Subcutaneous adipose tissue (tissue), 4 donors: ENCODE measurements around the gene DAD1. TPM values are rescaled to one million over a fixed set of nuclear protein-coding genes. Genes with fewer than 3 reads are reported as not detected.

Source experiments
- total RNA-seq, 4 donors: library from RNA; depleted of rRNA; stranded (reverse); fragments of >200 nt; gene quantifications; one replicate each; pipeline ENCODE4 v1.1.0, GENCODE V29; 2016
- TF ChIP-seq, protein P1 (sequence below): fragments of 450-650 bp; IDR thresholded peaks from one replicate; pipeline ENCODE4 v1.5.1; 2016; ENCODE audit warnings: low read depth, mild to moderate bottlenecking, control low read depth, antibody characterized with exemption, moderate library complexity

Gene DAD1
- total RNA-seq, 4 donors from 2014 or later: 114 to 356 (median 179) TPM

DNA sequence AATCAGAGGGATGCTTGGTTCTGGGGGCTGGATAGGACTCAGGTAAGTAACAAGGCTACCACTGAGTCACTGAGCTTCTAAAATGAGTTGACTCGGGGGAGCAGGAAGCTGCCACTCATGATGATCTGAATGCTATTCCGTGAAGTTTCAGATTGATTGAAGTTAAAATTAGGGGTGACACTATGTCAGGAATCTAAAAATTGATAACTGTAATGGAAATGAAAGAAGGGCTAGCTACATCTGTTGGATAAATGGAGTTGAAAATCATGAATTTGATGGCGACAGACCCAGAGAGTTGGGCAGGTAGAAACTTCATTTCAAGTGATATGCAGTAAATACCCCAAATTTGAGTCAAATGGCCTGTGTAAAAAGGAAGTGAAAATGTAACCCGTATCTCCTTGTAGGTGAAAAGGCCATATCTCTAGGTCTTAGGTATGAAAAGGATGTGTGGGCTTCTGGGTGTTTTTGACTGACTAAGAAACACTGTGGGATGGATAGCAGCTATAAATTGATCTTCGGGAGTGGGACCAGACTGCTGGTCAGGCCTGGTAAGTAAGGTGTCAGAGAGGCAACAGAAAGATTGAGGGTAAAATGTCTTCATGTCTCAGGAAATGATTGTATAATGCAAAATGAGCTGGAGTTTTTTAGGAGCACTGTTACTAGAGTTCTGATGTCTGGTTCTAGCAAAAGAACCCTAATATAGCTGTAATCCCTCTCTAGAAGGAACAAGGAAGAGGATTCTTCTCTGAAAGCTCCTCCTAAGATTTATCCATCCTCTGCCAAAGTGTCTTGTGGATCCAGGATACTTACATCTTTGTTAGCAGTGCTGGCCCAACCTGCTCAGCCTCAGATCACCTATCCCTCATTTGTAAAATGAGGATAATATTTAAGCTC, 57.3 kb downstream of the DAD1 start:
- TF ChIP-seq, protein P1, sequence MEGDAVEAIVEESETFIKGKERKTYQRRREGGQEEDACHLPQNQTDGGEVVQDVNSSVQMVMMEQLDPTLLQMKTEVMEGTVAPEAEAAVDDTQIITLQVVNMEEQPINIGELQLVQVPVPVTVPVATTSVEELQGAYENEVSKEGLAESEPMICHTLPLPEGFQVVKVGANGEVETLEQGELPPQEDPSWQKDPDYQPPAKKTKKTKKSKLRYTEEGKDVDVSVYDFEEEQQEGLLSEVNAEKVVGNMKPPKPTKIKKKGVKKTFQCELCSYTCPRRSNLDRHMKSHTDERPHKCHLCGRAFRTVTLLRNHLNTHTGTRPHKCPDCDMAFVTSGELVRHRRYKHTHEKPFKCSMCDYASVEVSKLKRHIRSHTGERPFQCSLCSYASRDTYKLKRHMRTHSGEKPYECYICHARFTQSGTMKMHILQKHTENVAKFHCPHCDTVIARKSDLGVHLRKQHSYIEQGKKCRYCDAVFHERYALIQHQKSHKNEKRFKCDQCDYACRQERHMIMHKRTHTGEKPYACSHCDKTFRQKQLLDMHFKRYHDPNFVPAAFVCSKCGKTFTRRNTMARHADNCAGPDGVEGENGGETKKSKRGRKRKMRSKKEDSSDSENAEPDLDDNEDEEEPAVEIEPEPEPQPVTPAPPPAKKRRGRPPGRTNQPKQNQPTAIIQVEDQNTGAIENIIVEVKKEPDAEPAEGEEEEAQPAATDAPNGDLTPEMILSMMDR: no peak

DNA sequence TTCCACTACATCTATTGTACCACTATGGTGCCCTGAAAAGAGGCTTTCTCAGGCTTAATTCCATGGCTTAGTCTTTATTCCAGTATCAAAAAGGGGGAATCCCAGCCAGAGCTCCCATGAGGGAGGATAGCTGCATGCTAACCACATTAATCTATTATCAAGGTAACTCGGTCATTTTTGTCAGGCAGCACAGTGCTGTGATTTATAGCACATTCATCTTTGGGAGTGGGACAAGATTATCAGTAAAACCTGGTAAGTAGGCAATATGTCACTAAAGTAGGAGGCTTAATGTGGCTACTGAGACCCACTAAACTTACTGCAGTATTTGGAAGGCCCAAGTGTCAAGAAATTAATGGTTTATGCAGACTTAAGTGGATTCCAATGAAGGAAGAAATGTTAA, 58.9 kb downstream of the DAD1 start:
- TF ChIP-seq, protein P1: no peak

DNA sequence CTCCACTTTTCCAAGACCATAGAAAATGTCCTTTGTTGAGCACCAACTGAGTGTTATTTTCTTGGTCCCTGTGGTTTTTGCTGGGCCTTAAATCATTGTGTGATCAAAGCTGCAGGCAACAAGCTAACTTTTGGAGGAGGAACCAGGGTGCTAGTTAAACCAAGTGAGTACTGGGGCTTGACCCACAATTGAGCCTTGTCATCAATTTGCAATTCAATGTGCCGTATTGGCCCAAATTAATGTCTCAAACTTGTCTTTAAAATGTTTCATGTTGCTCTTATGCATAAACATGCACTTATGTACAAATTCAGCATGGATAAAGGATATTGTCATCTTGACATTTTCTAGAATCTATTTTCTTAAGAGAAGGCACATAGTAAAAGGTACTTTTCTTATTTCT, 62.3 kb downstream of the DAD1 start:
- TF ChIP-seq, protein P1: no peak

DNA sequence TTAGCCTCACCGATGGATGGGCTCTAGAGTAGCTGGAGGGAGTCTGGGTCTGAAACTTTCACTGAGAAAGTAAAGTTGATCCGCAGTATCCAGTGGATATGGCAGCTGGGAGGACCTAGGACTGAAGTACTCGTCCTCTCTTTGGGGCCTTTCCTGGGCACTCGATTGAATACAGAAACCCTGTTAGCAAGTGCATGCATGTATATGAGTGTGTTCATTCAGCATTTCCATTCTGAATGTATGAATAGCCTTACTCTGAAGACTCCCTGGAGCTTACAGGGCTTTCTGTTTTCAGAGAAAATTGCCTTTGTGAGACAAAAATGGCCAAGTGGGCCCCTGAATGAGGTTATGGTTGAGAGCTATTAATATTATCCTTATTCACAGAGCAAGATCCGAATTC, 62.8 kb downstream of the DAD1 start:
- TF ChIP-seq, protein P1: no peak

DNA sequence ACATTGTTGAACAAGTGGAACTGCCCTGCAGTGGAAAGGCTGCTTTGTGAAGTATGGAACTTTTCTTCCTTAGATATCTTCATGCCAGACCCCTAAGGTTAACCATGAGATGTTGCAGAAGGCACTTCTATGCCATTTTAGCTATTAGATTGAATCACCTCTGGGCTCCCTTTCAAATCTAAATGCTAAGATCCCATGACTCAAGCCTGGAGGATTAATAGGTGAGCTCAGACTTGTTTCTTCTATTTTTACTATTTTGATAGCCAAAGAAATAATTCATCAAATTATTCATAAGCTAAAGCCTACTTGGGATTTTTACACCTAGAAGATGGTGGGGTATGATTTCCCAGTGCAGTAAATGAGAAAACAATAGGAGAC, 64.3 kb downstream of the DAD1 start:
- TF ChIP-seq, protein P1: no peak

DNA sequence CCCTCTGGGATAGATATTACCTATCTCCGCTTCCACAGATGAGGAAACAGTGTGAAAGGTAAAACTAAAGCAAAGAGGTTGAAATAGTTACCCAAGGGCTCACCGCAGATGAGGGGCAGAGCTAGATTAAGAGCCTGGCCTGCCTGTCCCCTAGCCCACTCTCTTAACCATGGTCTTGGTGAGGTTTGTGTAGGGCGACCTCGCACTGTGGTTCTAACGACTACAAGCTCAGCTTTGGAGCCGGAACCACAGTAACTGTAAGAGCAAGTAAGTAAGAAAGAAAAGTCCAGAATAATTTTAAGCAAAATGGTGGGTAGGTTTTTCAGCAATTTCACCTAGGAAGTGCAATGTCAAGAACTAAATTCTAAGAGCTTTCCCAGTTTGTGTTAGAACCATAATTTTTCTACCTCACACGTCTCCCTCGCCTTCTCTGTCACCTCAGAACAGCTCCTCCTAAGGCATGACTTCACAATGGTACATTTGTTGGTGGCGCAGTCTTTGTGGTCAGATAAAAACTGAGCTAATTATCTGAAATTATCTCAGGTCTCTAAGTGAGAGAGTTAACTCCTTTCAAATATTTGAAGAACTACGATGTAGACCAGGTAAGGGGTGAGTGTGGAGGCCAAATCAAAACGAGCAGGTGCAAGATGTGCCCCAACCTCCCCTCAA, 64.8 kb downstream of the DAD1 start:
- TF ChIP-seq, protein P1: no peak

DNA sequence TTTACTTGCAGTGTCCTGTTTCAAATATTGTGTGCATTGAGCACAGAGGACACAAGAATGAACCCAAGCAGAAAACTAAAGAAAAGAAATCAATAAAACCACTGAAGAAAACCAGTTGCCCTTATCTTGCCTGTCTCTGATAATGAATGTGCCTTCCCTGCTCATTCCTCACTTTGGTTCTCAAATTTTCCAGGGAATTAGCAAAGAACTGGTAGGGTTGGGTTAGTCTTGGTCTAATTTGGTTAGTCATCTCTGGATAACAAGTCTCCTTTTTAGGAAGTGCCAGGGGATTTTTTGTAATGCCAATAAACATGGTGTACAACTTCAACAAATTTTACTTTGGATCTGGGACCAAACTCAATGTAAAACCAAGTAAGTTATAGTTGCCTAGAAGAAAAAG, 65.7 kb downstream of the DAD1 start:
- TF ChIP-seq, protein P1: no peak
